Suppressor macrophage (primary cell): ENCODE measurements around the gene PTGES2.
"Not testable (repeated sequence)": the region's sequence is repeated elsewhere in the genome, so short reads cannot be mapped to it uniquely, and the experiment has no call there.

Source experiments
- DNase-seq, 4 experiments: peaks; one replicate each; pipeline ENCODE4 v3.0.0-alpha.2; 2020 to 2022

The PTGES2 gene

GRCh38 chr9:128136816-128137793 is 9.6 kb upstream of the PTGES2 start:
- DNase-seq, result no peak

- not testable (repeated sequence) for DNase-seq
These were observed 8.0 kb upstream of the PTGES2 start for GRCh38 chr9:128135561-128135960.

- not testable (repeated sequence) for DNase-seq
These were observed 4.6 kb upstream of the PTGES2 start for GRCh38 chr9:128132139-128132538.

- not testable (repeated sequence) for DNase-seq
These were observed 3.8 kb upstream of the PTGES2 start for GRCh38 chr9:128131346-128131745.

GRCh38 chr9:128130651-128131050 is 3.1 kb upstream of the PTGES2 start:
- DNase-seq, result not testable (repeated sequence)

GRCh38 chr9:128129976-128130590 is 2.6 kb upstream of the PTGES2 start:
- DNase-seq, result not testable (repeated sequence)

GRCh38 chr9:128128836-128129590 is 1.5 kb upstream of the PTGES2 start:
- no peak for DNase-seq

- DNase-seq, result peak; percentile 85 to 94 (median 90)
These were observed 684 bp upstream of the PTGES2 start for GRCh38 chr9:128127990-128128835.

GRCh38 chr9:128125580-128126354 is 1.8 kb downstream of the PTGES2 start:
- no peak for DNase-seq

- DNase-seq, result peak; percentile 74 to 91 (median 77)
These were observed 2.5 kb downstream of the PTGES2 start for GRCh38 chr9:128124873-128125579.

- no peak for DNase-seq
These were observed 3.1 kb downstream of the PTGES2 start for GRCh38 chr9:128124451-128124850.

- DNase-seq, result no peak
These were observed 4.0 kb downstream of the PTGES2 start for GRCh38 chr9:128123451-128124080.

GRCh38 chr9:128122809-128123175 is 4.7 kb downstream of the PTGES2 start:
- no peak for DNase-seq

GRCh38 chr9:128121924-128122808 is 5.4 kb downstream of the PTGES2 start:
- no peak for DNase-seq

- no peak for DNase-seq
These were observed 6.1 kb downstream of the PTGES2 start for GRCh38 chr9:128121466-128121810.

- no peak for DNase-seq
These were observed 6.6 kb downstream of the PTGES2 start for GRCh38 chr9:128120741-128121465.

- no peak for DNase-seq
These were observed 7.3 kb downstream of the PTGES2 start for GRCh38 chr9:128120061-128120740.
